Transverse colon (tissue), 3 donors: ENCODE results near the gene MEIOB.
A peak's percentile ranks its signal among the peaks of the same experiment; 100 is the strongest.

Experiments used
- EP300 ChIP-seq: sonication (generic); formaldehyde crosslinking; IDR thresholded peaks from one replicate; pipeline ENCODE4 v1.6.1; 2017; ENCODE audit warnings: antibody characterized with exemption, low read depth
- TF ChIP-seq, protein P1 (sequence below), 5 experiments: fragments of 200-600 bp in 3 of 5; fragments of 450-650 bp in 2 of 5; sonication (generic) in 3 of 5; IDR thresholded peaks; 1 replicate in 2 of 5; 2 replicates in 3 of 5; pipeline ENCODE4 v1.5.1; 2016 to 2017; ENCODE audit warnings: antibody characterized with exemption in 5 of 5, inconsistent platforms in 3 of 5, mild to moderate bottlenecking in 2 of 5, moderate library complexity in 1 of 5

DNA sequence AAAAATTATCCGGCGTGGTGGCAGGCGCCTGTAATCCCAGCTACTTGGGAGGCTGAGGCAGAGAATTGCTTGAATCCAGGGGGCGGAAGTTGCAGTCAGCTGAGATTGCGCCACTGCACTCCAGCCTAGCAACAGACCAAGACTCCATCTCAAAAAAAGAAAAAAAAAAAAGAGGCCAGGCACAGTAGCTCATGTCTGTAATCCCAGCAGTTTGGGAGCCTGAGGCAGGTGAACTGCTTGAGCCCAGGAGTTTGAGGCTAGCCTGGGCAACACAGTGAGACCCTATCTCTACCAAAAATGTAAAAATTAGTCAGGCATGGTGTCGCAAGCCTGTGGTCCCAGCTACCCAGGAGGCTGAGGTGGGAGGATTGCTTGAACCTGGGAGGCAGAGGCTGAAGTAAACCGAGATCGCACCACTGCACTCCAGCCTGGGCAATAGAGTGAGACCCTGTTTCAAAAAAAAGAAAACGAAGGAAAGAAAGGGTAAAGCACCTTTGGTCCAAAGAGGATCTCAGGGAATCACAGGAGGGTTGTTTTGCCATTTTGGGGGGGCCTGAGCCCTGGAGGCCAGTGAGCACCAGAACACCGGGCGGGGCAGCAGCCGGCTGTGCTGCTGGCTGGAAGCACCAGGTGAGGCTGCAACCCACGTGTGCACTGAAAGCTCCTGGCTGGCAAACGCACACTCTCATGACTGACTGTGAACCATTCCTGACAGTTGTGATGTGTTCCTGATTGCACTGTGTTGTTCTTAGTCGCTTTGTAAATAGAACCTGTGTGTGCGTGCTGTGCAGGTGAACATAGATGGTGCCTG is 27.9 kb upstream of the MEIOB start:
- TF ChIP-seq, protein P1, sequence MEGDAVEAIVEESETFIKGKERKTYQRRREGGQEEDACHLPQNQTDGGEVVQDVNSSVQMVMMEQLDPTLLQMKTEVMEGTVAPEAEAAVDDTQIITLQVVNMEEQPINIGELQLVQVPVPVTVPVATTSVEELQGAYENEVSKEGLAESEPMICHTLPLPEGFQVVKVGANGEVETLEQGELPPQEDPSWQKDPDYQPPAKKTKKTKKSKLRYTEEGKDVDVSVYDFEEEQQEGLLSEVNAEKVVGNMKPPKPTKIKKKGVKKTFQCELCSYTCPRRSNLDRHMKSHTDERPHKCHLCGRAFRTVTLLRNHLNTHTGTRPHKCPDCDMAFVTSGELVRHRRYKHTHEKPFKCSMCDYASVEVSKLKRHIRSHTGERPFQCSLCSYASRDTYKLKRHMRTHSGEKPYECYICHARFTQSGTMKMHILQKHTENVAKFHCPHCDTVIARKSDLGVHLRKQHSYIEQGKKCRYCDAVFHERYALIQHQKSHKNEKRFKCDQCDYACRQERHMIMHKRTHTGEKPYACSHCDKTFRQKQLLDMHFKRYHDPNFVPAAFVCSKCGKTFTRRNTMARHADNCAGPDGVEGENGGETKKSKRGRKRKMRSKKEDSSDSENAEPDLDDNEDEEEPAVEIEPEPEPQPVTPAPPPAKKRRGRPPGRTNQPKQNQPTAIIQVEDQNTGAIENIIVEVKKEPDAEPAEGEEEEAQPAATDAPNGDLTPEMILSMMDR (IDR thresholded peaks at IDR 0.05), result peak in 2 of 5 experiments; percentile 10 to 27
- no peak for TF ChIP-seq EP300
